ENCODE measurements around the gene CYP3A7.
"Not testable (repeated sequence)": the region's sequence is repeated elsewhere in the genome, so short reads cannot be mapped to it uniquely, and the experiment has no call there.

CYP3A7 gene

DNA sequence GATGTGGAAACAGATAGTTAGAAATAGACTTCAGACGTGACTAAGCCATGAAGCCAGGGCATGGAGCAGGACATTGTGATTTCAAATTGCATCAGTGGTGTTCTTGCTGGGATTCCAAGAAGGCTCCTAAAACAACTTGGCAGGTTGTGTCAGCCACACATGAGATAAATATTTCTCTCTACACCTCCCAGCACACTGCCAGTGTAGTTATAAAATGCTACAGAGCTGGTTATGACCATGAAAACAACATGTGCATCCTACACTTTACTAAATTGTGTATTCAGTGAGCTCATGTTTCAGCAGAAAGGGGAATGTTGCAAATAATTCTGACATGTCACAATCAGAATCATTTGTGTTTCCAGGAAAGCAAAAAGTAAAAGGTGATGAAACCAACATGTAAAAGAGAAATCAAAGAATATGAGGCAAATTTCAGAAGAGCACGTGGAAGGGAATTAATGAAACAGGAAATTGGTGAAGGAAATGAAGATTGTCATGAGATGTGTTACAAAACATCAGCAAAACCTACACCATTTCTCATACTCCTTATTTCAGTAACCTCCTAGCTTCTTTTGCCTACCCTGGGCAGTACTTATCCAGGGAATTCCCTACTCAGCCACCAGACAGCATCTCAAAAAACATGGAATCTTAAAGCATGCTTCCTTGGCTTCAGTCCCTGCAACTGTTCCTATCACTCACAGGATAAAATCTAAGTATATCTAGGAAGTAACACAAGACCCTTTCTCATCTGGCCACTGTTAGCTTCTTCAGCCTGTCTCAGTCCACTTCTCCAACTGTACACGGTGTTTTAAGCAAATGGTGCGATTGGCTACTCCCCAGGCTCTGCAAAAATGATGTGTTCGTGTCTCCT is 5.8 kb upstream of the CYP3A7 start:
- TF ChIP-seq, protein P1, sequence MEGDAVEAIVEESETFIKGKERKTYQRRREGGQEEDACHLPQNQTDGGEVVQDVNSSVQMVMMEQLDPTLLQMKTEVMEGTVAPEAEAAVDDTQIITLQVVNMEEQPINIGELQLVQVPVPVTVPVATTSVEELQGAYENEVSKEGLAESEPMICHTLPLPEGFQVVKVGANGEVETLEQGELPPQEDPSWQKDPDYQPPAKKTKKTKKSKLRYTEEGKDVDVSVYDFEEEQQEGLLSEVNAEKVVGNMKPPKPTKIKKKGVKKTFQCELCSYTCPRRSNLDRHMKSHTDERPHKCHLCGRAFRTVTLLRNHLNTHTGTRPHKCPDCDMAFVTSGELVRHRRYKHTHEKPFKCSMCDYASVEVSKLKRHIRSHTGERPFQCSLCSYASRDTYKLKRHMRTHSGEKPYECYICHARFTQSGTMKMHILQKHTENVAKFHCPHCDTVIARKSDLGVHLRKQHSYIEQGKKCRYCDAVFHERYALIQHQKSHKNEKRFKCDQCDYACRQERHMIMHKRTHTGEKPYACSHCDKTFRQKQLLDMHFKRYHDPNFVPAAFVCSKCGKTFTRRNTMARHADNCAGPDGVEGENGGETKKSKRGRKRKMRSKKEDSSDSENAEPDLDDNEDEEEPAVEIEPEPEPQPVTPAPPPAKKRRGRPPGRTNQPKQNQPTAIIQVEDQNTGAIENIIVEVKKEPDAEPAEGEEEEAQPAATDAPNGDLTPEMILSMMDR (conservative IDR thresholded peaks at IDR 0.05; ENCODE audit: low read length): no peak
- no peak overlapping the region for H3K4me3 ChIP-seq (ENCODE audit: low read length)
- DNase-seq (ENCODE audit: low read depth): peak; percentile 77

DNA sequence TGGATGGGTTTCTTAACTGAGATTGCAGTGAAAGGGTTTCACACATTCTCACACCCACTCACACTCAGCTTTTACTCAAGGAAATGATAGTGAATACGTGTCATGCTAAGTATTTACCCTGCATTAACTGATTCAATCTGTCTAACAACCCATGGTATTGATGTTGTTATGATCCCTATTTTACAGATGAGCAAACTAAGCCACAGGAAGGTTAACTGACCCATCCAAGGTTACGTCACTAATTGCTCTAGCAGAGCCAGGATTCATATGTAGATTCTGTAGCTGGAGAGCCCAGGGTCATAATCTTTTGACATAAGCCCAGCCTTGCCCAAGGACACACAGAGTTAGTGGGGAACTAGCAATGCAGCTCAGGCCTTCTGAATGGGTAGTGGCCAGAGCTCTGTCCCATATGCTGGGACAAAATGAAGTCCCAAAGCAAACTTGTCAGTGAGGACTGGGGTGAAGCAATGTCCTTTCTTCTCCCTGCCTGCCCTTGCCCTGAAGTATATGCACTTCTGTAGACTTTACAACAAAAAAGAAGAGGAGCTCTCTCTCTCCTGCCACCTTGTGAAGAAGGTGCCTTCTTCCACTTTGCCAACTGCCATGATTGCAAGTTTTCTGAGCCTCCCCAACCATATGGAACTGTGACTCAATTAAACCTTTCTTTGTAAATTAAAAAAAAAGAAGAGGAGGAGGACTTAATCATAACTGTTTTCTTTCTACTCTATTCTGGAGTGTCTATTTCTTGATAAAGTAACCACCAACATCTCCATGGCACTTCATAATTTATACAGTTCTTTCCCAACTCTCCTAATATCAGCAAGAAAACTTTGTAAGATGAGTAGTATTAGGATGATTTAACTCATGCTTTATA is 4.9 kb upstream of the CYP3A7 start:
- TF ChIP-seq, protein P1 (conservative IDR thresholded peaks at IDR 0.05; ENCODE audit: low read length): no peak
- DNase-seq (ENCODE audit: low read depth): no peak
- H3K4me3 ChIP-seq (ENCODE audit: low read length): no peak overlapping the region

DNA sequence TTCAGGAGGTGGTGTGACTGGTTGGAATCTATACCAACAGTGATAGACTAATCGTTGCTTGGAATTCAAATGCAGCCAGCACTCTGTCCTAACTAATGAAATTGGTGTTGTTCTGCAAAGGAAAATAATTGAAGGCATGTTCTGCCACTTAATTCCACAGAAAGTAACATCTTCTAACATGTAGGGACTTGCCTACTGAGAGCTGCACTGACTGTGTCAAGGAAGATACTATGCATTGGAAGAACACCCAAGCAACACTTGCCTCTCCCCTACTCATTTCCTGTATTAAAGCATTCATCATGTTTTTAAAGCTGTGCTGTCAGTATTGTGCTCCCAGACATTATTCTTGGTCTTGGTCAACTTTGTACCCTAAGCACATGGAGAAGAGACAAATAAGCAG is 2.7 kb upstream of the CYP3A7 start:
- peak; percentile 9 for DNase-seq (ENCODE audit: low read depth)
- TF ChIP-seq, protein P1 (conservative IDR thresholded peaks at IDR 0.05; ENCODE audit: low read length): no peak
- no peak overlapping the region for H3K4me3 ChIP-seq (ENCODE audit: low read length)

DNA sequence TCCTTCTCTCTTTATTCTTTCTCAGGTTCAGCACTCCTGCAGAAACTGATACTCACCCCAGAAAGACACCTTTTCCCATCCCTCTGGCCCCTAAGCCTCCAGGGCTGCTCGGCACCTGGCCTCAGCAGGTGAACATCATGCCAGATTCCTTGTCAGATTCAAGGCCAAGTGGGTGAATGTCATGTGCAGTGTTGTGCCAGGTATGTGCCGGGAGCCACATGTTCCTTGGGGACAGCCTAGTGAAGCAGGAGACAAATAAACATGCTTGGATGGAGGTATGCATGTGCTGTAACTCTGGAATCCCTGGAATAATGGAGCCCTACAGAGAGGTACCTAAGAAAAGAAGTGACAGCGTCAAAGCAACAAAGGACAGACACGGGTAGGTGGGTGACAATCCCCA is 1.7 kb upstream of the CYP3A7 start:
- not testable (repeated sequence) for DNase-seq (ENCODE audit: low read depth); H3K4me3 ChIP-seq (ENCODE audit: low read length)

DNA sequence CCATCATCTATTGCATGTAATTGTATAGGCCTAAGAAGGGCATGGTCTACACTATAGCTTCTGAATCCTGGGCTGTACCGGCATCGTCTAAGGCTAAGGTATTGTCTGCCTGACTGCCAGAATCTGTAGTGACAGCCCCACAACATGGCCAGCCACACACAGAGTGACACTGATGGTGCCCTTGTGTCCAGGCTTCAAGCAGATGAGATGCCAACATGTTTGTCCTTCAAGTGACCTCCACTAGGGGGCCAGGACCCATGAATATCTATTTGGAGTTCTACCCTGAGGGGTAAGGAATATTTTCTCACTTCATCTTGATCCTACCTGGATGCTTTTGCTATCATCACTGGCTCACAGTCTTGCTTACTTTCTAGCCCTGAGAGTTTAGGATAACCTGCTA is 1.5 kb downstream of the CYP3A7 start:
- TF ChIP-seq, protein P1 (conservative IDR thresholded peaks at IDR 0.05; ENCODE audit: low read length): peak; percentile 31; the same call in 1 of the 2 replicates
- no peak overlapping the region for H3K4me3 ChIP-seq (ENCODE audit: low read length)
- DNase-seq (ENCODE audit: low read depth): peak; percentile 1

DNA sequence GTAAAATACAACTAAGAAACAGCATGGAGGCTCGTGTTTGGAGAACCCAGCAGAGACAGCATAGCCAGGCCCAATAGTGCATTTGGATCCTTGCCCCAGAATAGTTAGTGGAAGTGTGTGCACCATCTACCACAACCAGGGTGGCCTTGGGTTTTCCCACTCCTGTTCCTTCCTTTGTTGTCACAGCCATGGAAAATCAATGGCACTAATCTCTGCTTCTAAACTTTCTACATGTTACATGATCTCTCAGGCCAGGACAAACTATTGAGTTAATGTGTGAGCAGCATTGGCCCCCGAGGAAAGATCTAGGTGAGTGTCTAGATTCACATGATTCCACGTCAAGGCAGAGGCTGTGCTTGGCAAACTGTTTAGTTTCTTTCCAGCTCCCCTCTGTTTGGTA is 2.0 kb downstream of the CYP3A7 start:
- H3K4me3 ChIP-seq (ENCODE audit: low read length): no peak overlapping the region
- TF ChIP-seq, protein P1 (conservative IDR thresholded peaks at IDR 0.05; ENCODE audit: low read length): no peak
- no peak for DNase-seq (ENCODE audit: low read depth)

DNA sequence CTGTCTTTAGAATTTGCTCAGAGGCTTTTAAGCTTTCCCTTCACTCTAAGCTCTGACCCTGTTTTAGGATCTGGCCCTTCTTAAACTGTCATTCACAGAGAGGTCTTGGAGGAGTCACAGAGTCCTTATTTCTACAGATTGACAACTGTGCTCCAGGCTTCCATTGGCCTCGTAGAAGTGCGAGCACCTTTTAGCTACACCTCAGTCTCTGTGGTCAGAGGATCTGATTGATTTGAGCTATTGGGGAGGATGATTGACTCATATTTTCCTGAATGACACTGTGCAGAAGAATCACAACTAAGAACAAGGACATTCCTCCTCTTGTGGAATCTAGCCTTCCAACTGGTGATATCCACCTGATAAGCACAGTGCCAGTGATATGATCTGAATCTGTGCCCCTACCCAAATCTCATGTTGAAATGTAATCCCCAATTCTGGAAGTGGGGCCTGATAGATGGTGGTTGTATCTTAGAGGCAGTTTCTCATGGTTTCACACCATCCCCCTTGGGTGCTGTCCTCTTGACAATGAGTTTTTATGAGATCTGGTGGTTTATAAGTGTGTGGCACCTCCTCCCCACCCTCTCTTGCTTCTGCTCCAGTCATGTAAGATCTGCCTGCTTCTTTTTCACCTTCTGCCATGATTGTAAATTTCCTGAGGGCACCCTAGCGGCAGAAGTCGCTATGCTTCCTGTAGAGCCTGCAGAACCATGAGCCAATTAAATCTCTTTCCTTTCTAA is 3.2 kb downstream of the CYP3A7 start:
- TF ChIP-seq, protein P1 (conservative IDR thresholded peaks at IDR 0.05; ENCODE audit: low read length): no peak
- no peak overlapping the region for H3K4me3 ChIP-seq (ENCODE audit: low read length)
- DNase-seq (ENCODE audit: low read depth): no peak

Measured in AG10803 (cell line).